Naive thymus-derived CD4-positive, alpha-beta T cell (primary cell): ENCODE results near the gene E2F3. TPM values are rescaled to one million over a fixed set of nuclear protein-coding genes. Genes with fewer than 3 reads are reported as not detected.
A peak's percentile ranks its signal among the peaks of the same experiment; 100 is the strongest.

ENCODE experiments used
- ATAC-seq: fragments of 150-1000 bp; cut with Tn5 transposase; 2 replicates; pipeline ENCODE4 v1.10.0; 2021; ENCODE audit warnings: mild to moderate bottlenecking, moderate library complexity
- CTCF ChIA-PET: fragments of 350-600 bp; sonication (Branson Sonifier 250); formaldehyde crosslinking; loops from one replicate; lab custom pipeline; 2021; ENCODE audit warnings: antibody characterized with exemption; lab: Charles Lee
- POLR2A ChIA-PET: fragments of 350-600 bp; sonication (Branson Sonifier 250); formaldehyde crosslinking; loops from one replicate; lab custom pipeline; 2021; ENCODE audit warnings: antibody characterized with exemption, inconsistent platforms; lab: Charles Lee
- DNase-seq, 9 donors: peaks; one replicate each; pipeline versions ENCODE4 v3.0.0 to v3.0.0-alpha.2; 2020 to 2022; ENCODE audit warnings: mixed read lengths in 1 of 9
- H3K27ac ChIP-seq: one replicate; pipeline ENCODE4 v1.7.0; 2013; ENCODE audit warnings: mild to moderate bottlenecking, low read depth, low read length, moderate library complexity
- H3K27me3 ChIP-seq, 2 donors: one replicate each; pipeline ENCODE4 v1.7.0; 2013; ENCODE audit warnings: low read length in 2 of 2, mild to moderate bottlenecking in 2 of 2, moderate library complexity in 2 of 2; ENCODE audit not compliant: control insufficient read depth in 2 of 2, insufficient read depth in 2 of 2
- H3K36me3 ChIP-seq, 3 experiments: 1 replicate in 2 of 3; 2 replicates in 1 of 3; pipeline ENCODE4 v1.7.0; 2013; ENCODE audit warnings: low read length in 3 of 3, mild to moderate bottlenecking in 3 of 3, moderate library complexity in 1 of 3; ENCODE audit not compliant: insufficient read depth in 3 of 3, control insufficient read depth in 2 of 3
- H3K4me1 ChIP-seq, 2 donors: one replicate each; pipeline ENCODE4 v1.7.0; 2013; ENCODE audit warnings: low read length in 2 of 2, mild to moderate bottlenecking in 2 of 2, moderate library complexity in 1 of 2; ENCODE audit not compliant: control insufficient read depth in 2 of 2, insufficient read depth in 2 of 2
- H3K4me3 ChIP-seq: 2 replicates; pipeline ENCODE4 v1.7.0; 2013; ENCODE audit warnings: mild to moderate bottlenecking, low read length
- H3K9me3 ChIP-seq, 3 experiments: 1 replicate in 2 of 3; 2 replicates in 1 of 3; pipeline ENCODE4 v1.7.0; 2013; ENCODE audit warnings: low read length in 3 of 3; ENCODE audit not compliant: control insufficient read depth in 2 of 3
- H3K27ac Mint-ChIP-seq, 9 donors: one replicate each; pipeline ENCODE4 v1.8.0; 2020 to 2022; ENCODE audit warnings: mixed read lengths in 9 of 9, mild to moderate bottlenecking in 8 of 9, moderate library complexity in 5 of 9, inconsistent platforms in 2 of 9
- H3K27me3 Mint-ChIP-seq, 5 donors: one replicate each; pipeline ENCODE4 v1.8.0; 2021 to 2022; ENCODE audit warnings: mixed read lengths in 5 of 5, mild to moderate bottlenecking in 1 of 5
- H3K36me3 Mint-ChIP-seq, 5 donors: one replicate each; pipeline ENCODE4 v1.8.0; 2020 to 2022; ENCODE audit warnings: mixed read lengths in 5 of 5, mild to moderate bottlenecking in 3 of 5, inconsistent platforms in 1 of 5
- H3K4me1 Mint-ChIP-seq, 7 donors: one replicate each; pipeline ENCODE4 v1.8.0; 2020 to 2022; ENCODE audit warnings: mixed read lengths in 7 of 7, mild to moderate bottlenecking in 3 of 7, inconsistent platforms in 1 of 7
- H3K4me3 Mint-ChIP-seq, 10 donors: one replicate each; pipeline ENCODE4 v1.8.0; 2020 to 2022; ENCODE audit warnings: mild to moderate bottlenecking in 10 of 10, mixed read lengths in 10 of 10, moderate library complexity in 6 of 10, inconsistent platforms in 2 of 10
- H3K9me3 Mint-ChIP-seq, 11 donors: one replicate each; pipeline ENCODE4 v1.8.0; 2020 to 2022; ENCODE audit warnings: mixed read lengths in 11 of 11, mild to moderate bottlenecking in 4 of 11, inconsistent platforms in 1 of 11, moderate library complexity in 1 of 11
- intact Hi-C, 2 donors: fragments of 100-400 bp; cut with micrococcal nuclease; formaldehyde crosslinking; loops; one replicate each; pipeline ENCODE4 v1.15.1; 2023
- polyA plus RNA-seq, 2 donors: library from polyadenylated mRNA; unstranded; fragments of 300-500 nt; fragmentation: Illumina TruSeq; gene quantifications; one replicate each; pipeline ENCODE4 v1.2.3, GENCODE V29; 2021
- total RNA-seq, 6 experiments: library from RNA in 5 of 6; stranded (reverse) in 5 of 6; gene quantifications; 1 replicate in 5 of 6; 2 replicates in 1 of 6; pipeline ENCODE4 v1.2.3 and lab custom pipeline; 2021 to 2026

Gene E2F3
- total and polyA plus RNA-seq, 7 experiments from 2014 or later = 3.0 to 39.2 (median 10.6) TPM

DNA sequence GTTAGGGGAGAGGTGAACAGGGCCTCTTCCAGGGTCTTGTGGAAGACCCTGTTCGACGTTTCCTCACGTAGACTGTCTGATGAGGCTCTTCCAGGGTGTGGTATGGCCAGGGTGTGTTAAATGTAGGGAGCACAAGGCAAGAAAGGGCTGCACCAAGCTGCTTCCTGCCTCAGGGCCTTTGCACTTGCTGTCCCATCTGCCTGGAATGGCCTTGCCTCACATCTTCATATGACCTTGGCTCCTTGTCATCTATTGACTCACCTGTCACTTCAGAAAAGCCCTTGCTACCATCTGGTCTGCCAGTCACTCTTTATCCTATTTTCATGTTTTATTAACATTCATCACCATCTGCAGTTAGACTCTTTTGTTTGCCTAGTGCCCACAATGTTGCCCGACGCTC lies 31.0 kb downstream of the E2F3 start:
- Histone ChIP-seq H3K27ac (no peak overlapping the region), H3K9me3 (no peaks in the 10 kb centered on the region), H3K4me1 (no peaks in the 10 kb centered on the region), H3K27me3 (no peaks in the 10 kb centered on the region), H3K36me3 (peaks cover 0 to 7% (median 0%) of the 10 kb centered on the region in 3 experiments), H3K4me3 (no peak overlapping the region)
- CTCF ChIA-PET = interaction anchor here (1.4 kb wide), 1 partner anchor 28 kb away, joined by 3 read pairs; no protein-coding TSS in a partner anchor
- intact Hi-C loops = no loop called here
- H3K27ac Mint-ChIP-seq = no peak overlapping the region
- H3K27me3 Mint-ChIP-seq = no peaks in the 10 kb centered on the region
- H3K4me3 Mint-ChIP-seq = no peak overlapping the region
- no peak for ATAC-seq
- no peak for DNase-seq
- POLR2A ChIA-PET = no interaction called here
- peaks cover 0 to 9% (median 2%) of the 10 kb centered on the region in 7 donors for H3K4me1 Mint-ChIP-seq
- peaks cover 13 to 57% (median 45%) of the 10 kb centered on the region in 5 donors for H3K36me3 Mint-ChIP-seq
- H3K9me3 Mint-ChIP-seq = peaks cover 0 to 4% (median 0%) of the 10 kb centered on the region in 11 donors

DNA sequence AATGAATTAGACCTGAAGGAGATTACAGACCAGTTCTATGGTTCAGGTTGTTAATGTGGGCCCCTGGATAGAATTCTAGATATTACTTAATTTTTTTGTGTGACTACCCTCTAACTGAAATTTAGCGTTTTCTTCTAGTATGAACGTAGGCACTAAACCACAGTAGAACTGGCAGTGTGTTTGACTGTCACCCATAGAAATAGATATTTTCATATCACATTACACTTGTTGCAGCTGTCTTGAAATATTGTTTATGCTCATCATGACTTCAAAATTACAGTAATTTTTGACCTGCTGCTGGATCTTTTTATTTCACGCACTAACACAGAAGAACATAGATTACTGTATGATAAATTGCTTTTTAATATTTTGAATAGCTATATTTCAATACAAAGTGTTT lies 31.6 kb downstream of the E2F3 start:
- POLR2A ChIA-PET = no interaction called here
- Mint-ChIP-seq H3K4me3 (no peak overlapping the region), H3K27me3 (no peaks in the 10 kb centered on the region), H3K27ac (no peak overlapping the region), H3K4me1 (peaks cover 0 to 5% (median 0%) of the 10 kb centered on the region in 7 donors), H3K9me3 (peaks cover 0 to 4% (median 0%) of the 10 kb centered on the region in 11 donors), H3K36me3 (peaks cover 13 to 59% (median 45%) of the 10 kb centered on the region in 5 donors)
- Histone ChIP-seq H3K27ac (no peak overlapping the region), H3K9me3 (no peaks in the 10 kb centered on the region), H3K4me1 (no peaks in the 10 kb centered on the region), H3K4me3 (no peak overlapping the region), H3K27me3 (no peaks in the 10 kb centered on the region), H3K36me3 (peaks cover 0 to 7% (median 0%) of the 10 kb centered on the region in 3 experiments)
- CTCF ChIA-PET = interaction anchor here (0.6 kb wide), 1 partner anchor 135 kb away, joined by 4 read pairs; no protein-coding TSS in a partner anchor
- no peak for ATAC-seq
- intact Hi-C loops = no loop called here
- no peak for DNase-seq

DNA sequence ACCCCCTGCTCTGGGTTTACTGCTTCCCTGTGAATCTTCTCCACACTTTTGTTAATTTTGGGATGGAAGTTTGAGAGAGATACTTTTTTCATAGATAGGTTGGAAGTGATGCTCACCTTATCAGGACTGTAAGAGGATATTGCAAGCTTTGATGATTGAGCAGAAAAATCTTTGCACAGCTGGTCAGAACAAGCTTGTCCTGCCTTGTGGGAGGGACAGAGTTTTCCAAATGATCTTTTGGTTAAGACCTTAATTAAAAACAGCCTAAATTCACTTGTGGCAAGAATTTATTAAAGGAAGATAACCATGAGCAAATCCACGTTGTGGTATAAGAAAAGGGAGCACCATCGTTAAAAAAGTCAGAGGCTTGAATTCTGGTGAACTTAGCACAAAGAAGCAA lies 32.2 kb downstream of the E2F3 start:
- intact Hi-C loops = no loop called here
- Mint-ChIP-seq H3K4me3 (no peak overlapping the region), H3K9me3 (peaks cover 0 to 4% (median 0%) of the 10 kb centered on the region in 11 donors), H3K4me1 (peaks cover 0 to 5% (median 0%) of the 10 kb centered on the region in 7 donors), H3K36me3 (peaks cover 13 to 58% (median 47%) of the 10 kb centered on the region in 5 donors), H3K27me3 (no peaks in the 10 kb centered on the region), H3K27ac (no peak overlapping the region)
- no peaks in the 10 kb centered on the region for H3K9me3 ChIP-seq
- H3K4me3 ChIP-seq = no peak overlapping the region
- ATAC-seq = no peak
- CTCF ChIA-PET = interaction anchor here (0.6 to 1.0 kb wide), 2 partner anchors 135 to 143 kb away, joined by 3 to 4 read pairs; no protein-coding TSS in a partner anchor
- no peaks in the 10 kb centered on the region for H3K4me1 ChIP-seq
- no peak for DNase-seq
- peaks cover 0 to 7% (median 0%) of the 10 kb centered on the region in 3 experiments for H3K36me3 ChIP-seq
- POLR2A ChIA-PET = interaction anchor here (1.1 kb wide), 1 partner anchor 114 kb away, joined by 3 read pairs; no protein-coding TSS in a partner anchor
- no peaks in the 10 kb centered on the region for H3K27me3 ChIP-seq
- H3K27ac ChIP-seq = no peak overlapping the region

DNA sequence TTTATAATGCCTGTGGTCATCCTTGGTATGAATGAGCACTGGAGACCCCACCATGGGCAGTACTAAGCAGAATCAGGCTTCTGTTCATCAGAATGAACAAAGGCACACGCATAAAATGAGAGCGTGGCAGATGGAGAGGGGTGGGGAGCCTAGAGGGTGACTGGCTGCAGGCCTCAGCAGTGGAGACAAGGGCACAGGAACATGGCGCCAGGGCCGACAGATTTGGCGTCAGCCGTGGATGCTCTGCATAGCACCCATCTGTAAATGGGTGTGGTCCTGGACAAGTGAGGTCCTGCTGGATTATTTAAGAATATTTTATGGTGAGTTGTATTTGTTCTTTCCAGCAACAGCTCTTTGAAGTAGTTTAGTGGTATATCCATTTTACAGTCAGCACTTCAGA lies 33.1 kb downstream of the E2F3 start:
- H3K36me3 ChIP-seq = peaks cover 0 to 7% (median 0%) of the 10 kb centered on the region in 3 experiments
- intact Hi-C loops = no loop called here
- H3K27me3 ChIP-seq = no peaks in the 10 kb centered on the region
- no peak overlapping the region for H3K4me3 Mint-ChIP-seq
- no peak overlapping the region for H3K27ac ChIP-seq
- H3K27ac Mint-ChIP-seq = no peak overlapping the region
- H3K4me1 ChIP-seq = no peaks in the 10 kb centered on the region
- H3K4me3 ChIP-seq = no peak overlapping the region
- H3K27me3 Mint-ChIP-seq = no peaks in the 10 kb centered on the region
- peaks cover 0 to 7% (median under 1%) of the 10 kb centered on the region in 11 donors for H3K9me3 Mint-ChIP-seq
- POLR2A ChIA-PET = interaction anchor here (1.1 kb wide), 1 partner anchor 115 kb away, joined by 3 read pairs; no protein-coding TSS in a partner anchor
- DNase-seq (no peak), ATAC-seq (no peak)
- H3K4me1 Mint-ChIP-seq = peaks cover 0 to 5% (median 0%) of the 10 kb centered on the region in 7 donors
- CTCF ChIA-PET = no interaction called here
- no peaks in the 10 kb centered on the region for H3K9me3 ChIP-seq
- peaks cover 13 to 61% (median 50%) of the 10 kb centered on the region in 5 donors for H3K36me3 Mint-ChIP-seq

DNA sequence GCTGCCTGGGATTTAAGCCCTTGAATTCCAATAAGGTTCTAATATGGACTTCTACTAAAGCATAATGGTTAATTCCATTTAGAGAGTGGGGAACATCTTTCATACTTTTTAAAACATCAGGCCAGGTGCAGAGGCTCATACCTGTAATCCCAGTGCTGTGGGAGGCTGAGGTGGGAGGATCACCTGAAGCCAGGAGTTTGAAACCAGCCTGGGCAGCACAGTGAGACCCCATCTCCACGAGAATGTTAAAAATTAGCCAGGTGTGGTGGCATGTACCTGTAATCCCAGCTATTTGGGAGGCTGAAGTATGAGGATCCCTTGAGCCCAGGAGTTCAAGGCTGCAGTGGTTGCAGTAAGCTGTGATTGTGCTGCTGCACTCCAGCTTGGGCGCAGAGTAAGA lies 35.0 kb downstream of the E2F3 start:
- CTCF ChIA-PET = interaction anchor here (1.1 kb wide), 1 partner anchor 32 kb away, joined by 3 read pairs; no protein-coding TSS in a partner anchor
- no peak for DNase-seq
- Histone ChIP-seq H3K27me3 (no peaks in the 10 kb centered on the region), H3K9me3 (no peaks in the 10 kb centered on the region), H3K27ac (no peak overlapping the region), H3K36me3 (peaks cover 0 to under 1% (median 0%) of the 10 kb centered on the region in 3 experiments), H3K4me1 (no peaks in the 10 kb centered on the region), H3K4me3 (no peak overlapping the region)
- no peak for ATAC-seq
- peaks cover 6 to 65% (median 47%) of the 10 kb centered on the region in 5 donors for H3K36me3 Mint-ChIP-seq
- H3K4me1 Mint-ChIP-seq = peaks cover 0 to 11% (median 0%) of the 10 kb centered on the region in 7 donors
- H3K9me3 Mint-ChIP-seq = peaks cover 0 to 11% (median 2%) of the 10 kb centered on the region in 11 donors
- H3K4me3 Mint-ChIP-seq = no peak overlapping the region
- no peaks in the 10 kb centered on the region for H3K27me3 Mint-ChIP-seq
- H3K27ac Mint-ChIP-seq = peak overlapping the region in 1 of 9 donors; percentile 42
- intact Hi-C loops = no loop called here
- POLR2A ChIA-PET = no interaction called here

DNA sequence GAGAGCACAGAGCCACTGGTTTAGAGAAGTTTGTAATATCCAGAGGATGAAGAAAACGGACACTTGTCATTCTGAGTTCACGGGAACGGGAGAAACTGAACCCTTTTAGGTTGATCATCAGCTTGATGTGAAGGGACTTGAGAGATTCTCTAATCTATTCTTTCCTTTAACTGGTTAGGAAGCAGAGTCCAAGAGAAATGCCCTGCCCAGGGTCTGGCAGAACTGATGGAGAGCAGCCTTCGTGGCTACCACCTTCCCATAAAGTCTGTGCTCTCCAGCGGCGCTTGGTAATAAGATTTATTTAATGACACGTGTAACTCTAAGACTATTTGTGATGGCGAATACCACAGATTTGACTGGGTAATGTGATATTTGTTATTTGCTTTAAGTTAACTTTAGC lies 36.0 kb downstream of the E2F3 start:
- Histone ChIP-seq H3K27me3 (no peaks in the 10 kb centered on the region), H3K4me1 (no peaks in the 10 kb centered on the region), H3K27ac (no peak overlapping the region), H3K4me3 (no peak overlapping the region), H3K36me3 (no peaks in the 10 kb centered on the region), H3K9me3 (no peaks in the 10 kb centered on the region)
- peaks cover 0 to 11% (median 0%) of the 10 kb centered on the region in 11 donors for H3K9me3 Mint-ChIP-seq
- peaks cover 0 to 60% (median 41%) of the 10 kb centered on the region in 5 donors for H3K36me3 Mint-ChIP-seq
- intact Hi-C loops = no loop called here
- no peaks in the 10 kb centered on the region for H3K27me3 Mint-ChIP-seq
- H3K27ac Mint-ChIP-seq = no peak overlapping the region
- no peak for DNase-seq
- ATAC-seq = no peak
- no peak overlapping the region for H3K4me3 Mint-ChIP-seq
- ChIA-PET POLR2A (no interaction called here), CTCF (interaction anchor here (1.1 kb wide), 1 partner anchor 33 kb away, joined by 3 read pairs; no protein-coding TSS in a partner anchor)
- peaks cover 0 to 11% (median 0%) of the 10 kb centered on the region in 7 donors for H3K4me1 Mint-ChIP-seq
